ENCODE measurements around the gene CGREF1. TPM values are rescaled to one million over a fixed set of nuclear protein-coding genes. Genes with fewer than 3 reads are reported as not detected.

Gene CGREF1
- total RNA-seq, 1 donor from 2014 or later, result 1.3 TPM

DNA sequence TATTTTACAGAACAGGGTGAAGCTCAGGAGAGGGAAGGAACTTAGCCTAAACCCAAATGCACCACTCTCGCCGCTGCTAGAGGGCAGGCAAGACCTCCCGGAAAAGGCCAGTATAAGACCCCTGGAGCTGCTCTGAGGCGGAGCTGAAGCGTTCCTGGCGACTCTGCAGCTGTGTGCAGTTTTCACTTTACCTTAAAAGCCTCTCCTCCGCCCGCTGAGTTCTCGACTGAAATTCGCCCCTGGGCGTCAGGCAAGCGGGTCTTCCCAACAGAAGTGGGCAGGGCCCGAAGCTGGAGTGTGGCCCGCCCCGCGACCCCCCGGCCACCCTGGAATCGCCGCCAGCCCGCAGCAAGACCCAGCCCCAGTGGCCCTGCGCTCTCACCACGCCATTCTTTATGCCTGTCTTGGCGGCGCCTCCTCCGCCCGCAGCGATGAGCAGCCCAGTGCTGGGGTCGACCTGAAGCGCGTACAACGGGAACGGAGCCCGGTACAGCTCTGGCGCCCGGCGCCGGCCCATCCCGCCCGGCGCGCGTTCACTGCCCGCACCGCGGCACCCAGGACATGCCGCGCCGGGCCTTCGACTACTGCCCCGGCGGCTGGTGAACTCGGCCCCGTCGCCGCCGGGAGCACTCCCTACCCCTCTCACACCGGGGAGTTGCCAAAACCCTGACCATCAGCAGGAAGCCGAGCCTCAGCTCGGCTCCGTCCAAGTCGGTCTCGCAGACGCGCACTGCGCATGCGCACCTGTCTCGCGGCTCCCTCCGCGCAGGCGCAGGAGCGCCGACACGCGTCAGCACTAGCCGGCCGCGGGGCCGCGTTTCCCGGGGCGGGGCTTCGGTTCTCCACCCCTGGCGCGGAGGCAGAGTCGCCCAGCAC lies 15.2 kb upstream of the CGREF1 start, which contains the start of gene PREB:
TSS of gene PREB (minus strand) at position 732 of the 876 bp plus-strand sequence. CDS start at position 517, 215 bp downstream.
- H3K4me1 Mint-ChIP-seq (ENCODE audit: low read depth, unreplicated experiment), result peaks cover 8% of the 10 kb centered on the region
- peak within 1 kb of the TSS; percentile 65 for H3K27ac Mint-ChIP-seq (ENCODE audit: unreplicated experiment)
- H3K36me3 Mint-ChIP-seq (ENCODE audit: unreplicated experiment), result no peaks in the 10 kb centered on the region
- H3K9me3 Mint-ChIP-seq (ENCODE audit: unreplicated experiment), result peaks cover 8% of the 10 kb centered on the region
- TF ChIP-seq, protein P1, sequence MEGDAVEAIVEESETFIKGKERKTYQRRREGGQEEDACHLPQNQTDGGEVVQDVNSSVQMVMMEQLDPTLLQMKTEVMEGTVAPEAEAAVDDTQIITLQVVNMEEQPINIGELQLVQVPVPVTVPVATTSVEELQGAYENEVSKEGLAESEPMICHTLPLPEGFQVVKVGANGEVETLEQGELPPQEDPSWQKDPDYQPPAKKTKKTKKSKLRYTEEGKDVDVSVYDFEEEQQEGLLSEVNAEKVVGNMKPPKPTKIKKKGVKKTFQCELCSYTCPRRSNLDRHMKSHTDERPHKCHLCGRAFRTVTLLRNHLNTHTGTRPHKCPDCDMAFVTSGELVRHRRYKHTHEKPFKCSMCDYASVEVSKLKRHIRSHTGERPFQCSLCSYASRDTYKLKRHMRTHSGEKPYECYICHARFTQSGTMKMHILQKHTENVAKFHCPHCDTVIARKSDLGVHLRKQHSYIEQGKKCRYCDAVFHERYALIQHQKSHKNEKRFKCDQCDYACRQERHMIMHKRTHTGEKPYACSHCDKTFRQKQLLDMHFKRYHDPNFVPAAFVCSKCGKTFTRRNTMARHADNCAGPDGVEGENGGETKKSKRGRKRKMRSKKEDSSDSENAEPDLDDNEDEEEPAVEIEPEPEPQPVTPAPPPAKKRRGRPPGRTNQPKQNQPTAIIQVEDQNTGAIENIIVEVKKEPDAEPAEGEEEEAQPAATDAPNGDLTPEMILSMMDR (IDR thresholded peaks at IDR 0.05; ENCODE audit: partially characterized antibody, unreplicated experiment), result no peak
- peak within 1 kb of the TSS; percentile 90 for H3K4me3 Mint-ChIP-seq (ENCODE audit: unreplicated experiment)
- H3K27me3 Mint-ChIP-seq (ENCODE audit: unreplicated experiment), result peaks cover 16% of the 10 kb centered on the region
- DNase-seq, result peak; percentile 100

DNA sequence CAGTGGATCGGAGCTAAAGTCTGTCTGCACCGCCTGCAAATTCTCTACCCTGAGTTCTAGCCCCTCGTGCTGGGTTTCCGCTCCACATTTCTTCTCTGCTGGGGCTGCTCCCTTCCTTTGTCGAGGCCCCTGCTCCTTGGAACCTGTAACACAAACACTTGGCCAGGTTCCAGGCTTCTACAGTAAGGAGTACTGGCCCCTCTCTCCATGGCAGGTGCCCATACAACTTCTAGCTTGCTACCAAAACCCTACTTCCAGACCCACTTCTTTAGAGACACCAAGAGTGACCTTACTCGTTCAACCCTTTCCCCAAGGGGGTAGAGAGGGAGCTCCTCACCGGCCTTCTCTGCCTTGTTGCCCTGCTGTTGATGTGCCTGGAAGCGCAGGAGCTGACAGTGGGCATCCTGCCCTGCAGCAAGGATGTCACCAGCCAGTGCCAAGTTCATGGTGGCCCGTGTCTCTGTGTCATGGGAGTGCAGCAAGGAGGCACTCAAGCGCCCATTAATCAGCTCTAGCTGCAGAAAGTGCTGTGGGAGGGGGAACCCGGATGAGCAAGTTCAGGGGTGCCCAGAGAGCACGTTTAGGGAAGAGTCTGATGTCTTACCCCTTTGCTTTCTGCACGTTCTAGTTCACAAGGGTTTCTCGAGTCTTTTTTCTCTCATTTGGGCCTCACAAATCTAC lies 14.4 kb upstream of the CGREF1 start:
- TF ChIP-seq, protein P1 (IDR thresholded peaks at IDR 0.05; ENCODE audit: partially characterized antibody, unreplicated experiment), result no peak
- Mint-ChIP-seq H3K27ac (ENCODE audit: unreplicated experiment) (no peak overlapping the region), H3K4me3 (ENCODE audit: unreplicated experiment) (peak overlapping the region; percentile 90), H3K36me3 (ENCODE audit: unreplicated experiment) (no peaks in the 10 kb centered on the region), H3K27me3 (ENCODE audit: unreplicated experiment) (peaks cover 15% of the 10 kb centered on the region), H3K9me3 (ENCODE audit: unreplicated experiment) (peaks cover 8% of the 10 kb centered on the region), H3K4me1 (ENCODE audit: low read depth, unreplicated experiment) (peaks cover 8% of the 10 kb centered on the region)
- DNase-seq, result no peak

DNA sequence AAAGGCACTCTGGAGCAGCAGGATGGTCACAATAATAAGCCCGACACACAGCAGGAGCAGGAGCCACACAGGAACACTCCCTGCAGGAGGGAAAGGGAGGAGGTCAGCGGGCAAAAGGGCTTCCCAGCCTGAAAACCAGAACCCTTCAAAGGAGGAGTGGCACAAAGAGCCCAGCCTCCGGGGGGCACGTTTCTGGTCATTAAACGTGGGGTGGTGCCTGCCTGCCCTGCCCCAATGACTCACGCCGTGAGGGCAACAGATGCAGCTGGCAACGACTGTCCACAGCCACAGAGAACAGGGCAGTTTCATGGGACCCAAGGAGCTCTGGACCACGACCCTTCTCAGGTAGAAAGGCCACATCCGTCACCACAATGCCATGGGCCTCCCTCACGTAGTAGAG lies 12.5 kb upstream of the CGREF1 start:
- no peaks in the 10 kb centered on the region for H3K36me3 Mint-ChIP-seq (ENCODE audit: unreplicated experiment)
- no peak for DNase-seq
- no peak overlapping the region for H3K4me3 Mint-ChIP-seq (ENCODE audit: unreplicated experiment)
- peaks cover 15% of the 10 kb centered on the region for H3K27me3 Mint-ChIP-seq (ENCODE audit: unreplicated experiment)
- peaks cover 8% of the 10 kb centered on the region for H3K4me1 Mint-ChIP-seq (ENCODE audit: low read depth, unreplicated experiment)
- no peak overlapping the region for H3K27ac Mint-ChIP-seq (ENCODE audit: unreplicated experiment)
- peaks cover 8% of the 10 kb centered on the region for H3K9me3 Mint-ChIP-seq (ENCODE audit: unreplicated experiment)
- TF ChIP-seq, protein P1 (IDR thresholded peaks at IDR 0.05; ENCODE audit: partially characterized antibody, unreplicated experiment), result no peak

DNA sequence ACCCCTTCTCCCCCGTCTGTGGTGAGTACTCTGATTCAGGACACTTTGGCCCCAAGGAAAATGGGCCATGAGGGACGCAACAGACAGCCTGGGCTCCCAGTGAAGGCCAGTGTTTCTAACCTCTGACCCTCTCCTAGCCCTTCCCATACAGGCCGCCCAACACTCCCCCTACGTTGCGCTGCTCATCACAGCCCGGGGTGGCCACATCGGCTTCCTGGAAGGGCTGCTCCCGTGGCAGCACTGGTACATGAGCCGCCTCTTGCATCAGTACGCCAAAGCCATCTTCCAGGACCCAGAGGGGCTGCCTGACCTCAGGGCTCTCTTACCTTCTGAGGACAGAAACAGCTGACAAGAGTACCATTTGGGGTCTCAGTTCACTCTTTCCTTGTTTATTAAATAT lies 11.5 kb upstream of the CGREF1 start:
- H3K27ac Mint-ChIP-seq (ENCODE audit: unreplicated experiment), result no peak overlapping the region
- peaks cover 5% of the 10 kb centered on the region for H3K9me3 Mint-ChIP-seq (ENCODE audit: unreplicated experiment)
- H3K27me3 Mint-ChIP-seq (ENCODE audit: unreplicated experiment), result peaks cover 12% of the 10 kb centered on the region
- DNase-seq, result no peak
- TF ChIP-seq, protein P1 (IDR thresholded peaks at IDR 0.05; ENCODE audit: partially characterized antibody, unreplicated experiment), result no peak
- H3K36me3 Mint-ChIP-seq (ENCODE audit: unreplicated experiment), result no peaks in the 10 kb centered on the region
- H3K4me1 Mint-ChIP-seq (ENCODE audit: low read depth, unreplicated experiment), result peaks cover 8% of the 10 kb centered on the region
- no peak overlapping the region for H3K4me3 Mint-ChIP-seq (ENCODE audit: unreplicated experiment)
